DND-41 (cell line): Measurements from ENCODE around the gene FHDC1.

ENCODE experiments used
- ATAC-seq: fragments of 200-7000 bp; cut with Tn5 transposase; 3 replicates; pipeline ENCODE4 v1.9.1; 2021; ENCODE audit warnings: low read depth; ENCODE audit not compliant: insufficient read depth
- DNase-seq: peaks from one replicate; pipeline ENCODE4 v3.0.0-alpha.2; 2020
- H2AFZ ChIP-seq: 2 replicates; pipeline ENCODE4 v1.6.0; 2012; ENCODE audit warnings: low read depth, low read length
- H3K27ac ChIP-seq: 2 replicates; pipeline ENCODE4 v1.5.1; 2012; ENCODE audit warnings: low read length, inconsistent platforms
- H3K27me3 ChIP-seq: fragments of 200-600 bp; sonication (generic); 2 replicates; pipeline ENCODE4 v1.6.0; 2012; ENCODE audit warnings: low read length, mild to moderate bottlenecking, inconsistent platforms; ENCODE audit not compliant: insufficient read depth, poor library complexity
- H3K36me3 ChIP-seq: 2 replicates; pipeline ENCODE4 v1.5.1; 2012; ENCODE audit warnings: low read length, inconsistent platforms; ENCODE audit not compliant: insufficient read depth
- H3K4me1 ChIP-seq: 2 replicates; pipeline ENCODE4 v1.5.1; 2012; ENCODE audit warnings: mild to moderate bottlenecking, low read length; ENCODE audit not compliant: insufficient read depth
- H3K4me2 ChIP-seq: 2 replicates; pipeline ENCODE4 v1.6.0; 2012; ENCODE audit warnings: mild to moderate bottlenecking, moderate library complexity, low read length, inconsistent platforms; ENCODE audit not compliant: insufficient read depth
- H3K4me3 ChIP-seq, 2 experiments: fragments of 200-600 bp in 1 of 2; shearing (Covaris generic) in 1 of 2; 2 replicates each; pipeline ENCODE4 v1.5.1; 2012 to 2016; ENCODE audit warnings: inconsistent platforms in 2 of 2, low read length in 2 of 2, mild to moderate bottlenecking in 2 of 2, low read depth in 1 of 2, moderate library complexity in 1 of 2
- H3K79me2 ChIP-seq: 2 replicates; pipeline ENCODE4 v1.6.0; 2012; ENCODE audit warnings: low read length, inconsistent platforms; ENCODE audit not compliant: insufficient read depth
- H3K9ac ChIP-seq: 2 replicates; pipeline ENCODE4 v1.6.0; 2012; ENCODE audit warnings: low read depth, mild to moderate bottlenecking, inconsistent platforms, low read length, moderate library complexity
- H3K9me3 ChIP-seq: 2 replicates; pipeline ENCODE4 v1.5.1; 2012; ENCODE audit warnings: low read length, moderate library complexity, mild to moderate bottlenecking, inconsistent platforms; ENCODE audit not compliant: insufficient read depth, severe bottlenecking
- H4K20me1 ChIP-seq: 2 replicates; pipeline ENCODE4 v1.6.0; 2012; ENCODE audit warnings: low read length; ENCODE audit not compliant: insufficient read depth
- EZH2 ChIP-seq: IDR thresholded peaks from 3 replicates; pipeline ENCODE4 v1.6.1; 2012; ENCODE audit warnings: borderline replicate concordance, low read depth, mild to moderate bottlenecking, moderate library complexity, low read length, inconsistent platforms; ENCODE audit not compliant: severe bottlenecking
- TF ChIP-seq, protein P1 (sequence below): IDR thresholded peaks from 2 replicates; pipeline ENCODE4 v1.5.1; 2012; ENCODE audit warnings: borderline replicate concordance, low read length, moderate library complexity, mild to moderate bottlenecking; ENCODE audit not compliant: poor library complexity, severe bottlenecking; ENCODE audit errors: extremely low read depth

FHDC1 gene

DNA sequence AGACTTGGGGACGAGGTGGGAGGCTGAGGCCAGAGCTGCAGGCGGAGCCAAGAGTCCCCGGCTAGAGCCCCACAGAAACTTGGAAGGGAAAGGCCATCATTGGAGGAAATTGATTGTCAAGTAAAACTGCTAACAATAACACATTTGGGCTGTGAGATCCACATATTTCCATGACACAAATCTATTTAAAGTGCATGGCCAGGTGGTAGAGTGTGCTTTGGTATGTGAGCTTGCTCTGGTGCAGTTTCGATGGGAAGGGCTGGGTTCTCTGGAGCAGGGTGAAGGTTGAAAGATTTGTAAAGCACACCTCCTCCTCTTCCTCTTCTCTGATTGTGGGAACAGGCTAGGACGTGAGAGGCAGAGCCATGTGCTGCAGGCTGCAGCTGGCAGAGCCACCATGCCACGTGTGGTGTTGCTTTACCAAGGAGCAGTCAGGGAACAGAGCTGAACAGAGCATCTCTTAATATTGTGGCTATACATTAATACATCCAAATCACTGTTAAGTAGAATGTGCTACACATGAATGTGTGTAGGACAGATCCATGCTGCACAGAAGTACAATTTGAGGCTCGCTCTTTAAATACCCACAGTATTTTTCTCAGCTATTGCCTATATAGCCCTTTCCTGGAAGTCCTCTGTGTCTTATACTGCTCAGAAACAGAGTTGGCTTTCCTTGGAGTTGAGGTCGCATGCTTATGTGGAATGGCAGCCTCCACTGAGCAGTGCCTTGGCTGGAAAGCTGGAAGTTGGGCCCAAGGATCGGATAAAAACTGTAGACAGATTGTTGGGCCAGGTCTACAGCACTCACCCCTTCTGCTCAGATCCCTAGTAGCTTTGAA lies 37.7 kb downstream of the FHDC1 start:
- H3K4me3 ChIP-seq, result no peak overlapping the region
- H3K36me3 ChIP-seq, result no peaks in the 10 kb centered on the region
- H3K4me2 ChIP-seq, result no peak overlapping the region
- no peaks in the 10 kb centered on the region for H3K79me2 ChIP-seq
- no peaks in the 10 kb centered on the region for H3K9me3 ChIP-seq
- no peaks in the 10 kb centered on the region for H3K27me3 ChIP-seq
- DNase-seq (no peak), ATAC-seq (no peak)
- H3K27ac ChIP-seq, result no peak overlapping the region
- H2AFZ ChIP-seq, result no peak overlapping the region
- TF ChIP-seq, protein P1, sequence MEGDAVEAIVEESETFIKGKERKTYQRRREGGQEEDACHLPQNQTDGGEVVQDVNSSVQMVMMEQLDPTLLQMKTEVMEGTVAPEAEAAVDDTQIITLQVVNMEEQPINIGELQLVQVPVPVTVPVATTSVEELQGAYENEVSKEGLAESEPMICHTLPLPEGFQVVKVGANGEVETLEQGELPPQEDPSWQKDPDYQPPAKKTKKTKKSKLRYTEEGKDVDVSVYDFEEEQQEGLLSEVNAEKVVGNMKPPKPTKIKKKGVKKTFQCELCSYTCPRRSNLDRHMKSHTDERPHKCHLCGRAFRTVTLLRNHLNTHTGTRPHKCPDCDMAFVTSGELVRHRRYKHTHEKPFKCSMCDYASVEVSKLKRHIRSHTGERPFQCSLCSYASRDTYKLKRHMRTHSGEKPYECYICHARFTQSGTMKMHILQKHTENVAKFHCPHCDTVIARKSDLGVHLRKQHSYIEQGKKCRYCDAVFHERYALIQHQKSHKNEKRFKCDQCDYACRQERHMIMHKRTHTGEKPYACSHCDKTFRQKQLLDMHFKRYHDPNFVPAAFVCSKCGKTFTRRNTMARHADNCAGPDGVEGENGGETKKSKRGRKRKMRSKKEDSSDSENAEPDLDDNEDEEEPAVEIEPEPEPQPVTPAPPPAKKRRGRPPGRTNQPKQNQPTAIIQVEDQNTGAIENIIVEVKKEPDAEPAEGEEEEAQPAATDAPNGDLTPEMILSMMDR, result no peak
- H3K4me1 ChIP-seq, result no peaks in the 10 kb centered on the region
- H4K20me1 ChIP-seq, result no peaks in the 10 kb centered on the region
- H3K9ac ChIP-seq, result no peak overlapping the region

DNA sequence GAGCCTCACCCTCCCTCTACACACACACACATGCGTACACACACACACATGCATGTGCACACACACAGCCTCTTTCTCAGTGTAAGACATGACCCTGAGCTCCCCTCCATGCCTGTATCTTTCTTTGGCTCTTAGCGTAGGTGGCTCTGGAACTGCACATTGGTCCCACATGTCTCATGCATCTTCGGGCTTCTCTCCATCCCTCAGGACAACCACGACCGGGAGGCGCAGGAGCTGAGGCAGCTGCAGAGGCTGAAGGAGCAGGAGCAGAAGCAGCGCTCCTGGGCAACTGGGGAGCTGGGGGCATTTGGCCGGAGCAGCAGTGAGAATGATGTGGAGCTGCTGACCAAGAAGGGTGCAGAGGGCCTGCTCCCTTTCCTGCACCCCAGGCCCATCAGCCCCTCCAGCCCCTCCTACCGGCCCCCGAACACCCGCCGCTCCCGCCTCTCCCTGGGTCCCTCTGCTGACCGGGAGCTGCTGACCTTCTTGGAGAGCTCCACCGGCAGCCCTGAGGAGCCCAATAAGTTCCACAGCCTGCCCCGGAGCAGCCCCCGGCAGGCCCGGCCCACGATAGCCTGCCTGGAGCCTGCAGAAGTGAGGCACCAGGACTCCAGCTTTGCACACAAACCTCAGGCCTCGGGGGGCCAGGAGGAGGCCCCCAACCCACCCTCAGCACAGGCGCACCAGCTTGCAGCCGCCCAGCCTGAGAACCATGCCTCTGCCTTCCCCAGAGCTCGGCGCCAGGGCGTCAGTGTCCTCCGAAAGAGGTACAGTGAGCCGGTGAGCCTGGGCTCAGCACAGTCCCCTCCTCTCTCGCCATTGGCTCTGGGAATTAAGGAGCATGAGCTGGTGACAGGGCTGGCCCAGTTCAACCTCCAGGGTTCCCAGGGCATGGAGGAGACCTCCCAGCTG lies 38.6 kb downstream of the FHDC1 start:
- no peaks in the 10 kb centered on the region for H3K4me1 ChIP-seq
- DNase-seq (no peak), ATAC-seq (no peak)
- no peaks in the 10 kb centered on the region for H3K27me3 ChIP-seq
- no peak overlapping the region for H2AFZ ChIP-seq
- H3K27ac ChIP-seq, result no peak overlapping the region
- no peaks in the 10 kb centered on the region for H3K36me3 ChIP-seq
- H3K9ac ChIP-seq, result no peak overlapping the region
- H3K4me3 ChIP-seq, result no peak overlapping the region
- H3K9me3 ChIP-seq, result no peaks in the 10 kb centered on the region
- H3K4me2 ChIP-seq, result no peak overlapping the region
- H3K79me2 ChIP-seq, result no peaks in the 10 kb centered on the region
- no peaks in the 10 kb centered on the region for H4K20me1 ChIP-seq
- TF ChIP-seq, protein P1, result no peak
- TF ChIP-seq EZH2, result no peak

DNA sequence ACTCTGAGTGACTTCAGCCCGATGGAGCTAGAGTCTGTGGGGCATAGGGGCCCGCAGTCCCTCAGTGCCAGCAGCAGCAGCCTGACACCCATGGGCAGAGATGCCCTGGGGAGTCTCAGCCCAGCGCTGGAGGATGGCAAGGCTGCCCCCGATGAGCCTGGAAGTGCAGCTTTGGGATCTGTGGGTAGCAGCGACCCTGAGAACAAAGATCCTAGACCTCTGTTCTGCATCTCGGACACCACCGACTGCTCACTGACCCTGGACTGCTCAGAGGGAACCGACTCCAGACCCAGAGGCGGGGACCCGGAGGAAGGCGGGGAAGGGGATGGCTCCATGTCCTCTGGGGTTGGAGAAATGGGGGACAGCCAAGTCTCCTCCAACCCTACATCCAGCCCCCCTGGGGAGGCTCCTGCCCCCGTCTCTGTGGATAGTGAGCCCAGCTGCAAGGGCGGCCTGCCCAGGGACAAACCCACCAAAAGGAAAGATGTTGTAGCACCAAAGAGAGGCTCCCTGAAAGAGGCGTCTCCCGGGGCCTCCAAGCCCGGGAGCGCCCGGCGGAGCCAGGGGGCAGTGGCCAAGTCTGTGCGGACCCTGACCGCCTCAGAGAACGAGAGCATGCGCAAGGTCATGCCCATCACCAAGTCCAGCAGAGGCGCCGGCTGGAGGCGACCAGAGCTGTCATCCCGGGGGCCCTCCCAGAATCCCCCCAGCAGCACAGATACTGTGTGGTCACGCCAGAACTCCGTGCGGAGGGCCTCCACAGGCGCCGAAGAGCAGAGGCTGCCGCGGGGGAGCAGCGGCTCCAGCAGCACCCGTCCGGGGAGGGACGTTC lies 39.5 kb downstream of the FHDC1 start:
- H3K9ac ChIP-seq, result no peak overlapping the region

More for the DNA sequence above, 39.5 kb downstream of the FHDC1 start:
- no peaks in the 10 kb centered on the region for H4K20me1 ChIP-seq
- H3K4me2 ChIP-seq, result no peak overlapping the region
- no peaks in the 10 kb centered on the region for H3K36me3 ChIP-seq
- no peaks in the 10 kb centered on the region for H3K27me3 ChIP-seq
- no peak overlapping the region for H3K27ac ChIP-seq
- H3K79me2 ChIP-seq, result no peaks in the 10 kb centered on the region
- TF ChIP-seq, protein P1, result no peak
- TF ChIP-seq EZH2, result no peak
- ATAC-seq (no peak), DNase-seq (no peak)
- no peaks in the 10 kb centered on the region for H3K9me3 ChIP-seq
- H3K4me1 ChIP-seq, result no peaks in the 10 kb centered on the region
- no peak overlapping the region for H2AFZ ChIP-seq
- no peak overlapping the region for H3K4me3 ChIP-seq
